GM18858 (cell line): ENCODE data around the gene FSTL3.
"Not testable (repeated sequence)": the region's sequence is repeated elsewhere in the genome, so short reads cannot be mapped to it uniquely, and the experiment has no call there.

Experiments used
- ATAC-seq: cut with Tn5 transposase; IDR thresholded peaks from one replicate; pipeline ENCODE4 v1.9.1; 2021; ENCODE audit not compliant: unreplicated experiment

Gene FSTL3

DNA sequence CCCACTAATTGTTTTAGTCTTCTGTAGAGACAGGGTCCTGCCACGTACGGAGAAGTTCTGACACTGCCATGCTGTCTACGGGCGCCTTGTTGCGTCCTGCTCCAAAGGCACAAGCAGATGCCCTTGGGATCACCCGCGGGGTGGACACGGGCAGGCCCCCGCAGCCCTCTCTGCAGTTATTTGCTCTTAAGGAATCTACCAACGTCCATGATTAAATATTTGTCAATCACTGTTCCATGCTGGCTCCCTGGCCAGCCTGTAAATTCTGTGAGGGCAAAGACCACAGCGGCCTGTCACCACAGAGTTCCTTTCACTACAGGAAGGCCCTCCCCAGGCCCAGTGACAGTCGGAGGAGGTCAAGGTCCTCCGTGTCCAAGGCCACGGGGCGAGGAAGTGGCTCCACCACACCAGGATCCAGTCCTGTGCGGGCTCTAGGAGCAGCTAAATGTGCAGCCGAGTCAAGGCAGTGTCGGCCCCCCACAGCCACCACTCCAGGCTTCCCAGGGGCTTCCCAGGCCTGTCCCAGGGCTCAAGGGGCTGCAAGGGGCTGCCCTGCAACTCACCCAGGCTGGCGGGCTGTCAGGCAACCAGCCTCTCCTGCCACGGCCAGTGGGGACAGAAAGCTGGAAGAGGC, 15.3 kb upstream of the FSTL3 start:
- no peak for ATAC-seq

DNA sequence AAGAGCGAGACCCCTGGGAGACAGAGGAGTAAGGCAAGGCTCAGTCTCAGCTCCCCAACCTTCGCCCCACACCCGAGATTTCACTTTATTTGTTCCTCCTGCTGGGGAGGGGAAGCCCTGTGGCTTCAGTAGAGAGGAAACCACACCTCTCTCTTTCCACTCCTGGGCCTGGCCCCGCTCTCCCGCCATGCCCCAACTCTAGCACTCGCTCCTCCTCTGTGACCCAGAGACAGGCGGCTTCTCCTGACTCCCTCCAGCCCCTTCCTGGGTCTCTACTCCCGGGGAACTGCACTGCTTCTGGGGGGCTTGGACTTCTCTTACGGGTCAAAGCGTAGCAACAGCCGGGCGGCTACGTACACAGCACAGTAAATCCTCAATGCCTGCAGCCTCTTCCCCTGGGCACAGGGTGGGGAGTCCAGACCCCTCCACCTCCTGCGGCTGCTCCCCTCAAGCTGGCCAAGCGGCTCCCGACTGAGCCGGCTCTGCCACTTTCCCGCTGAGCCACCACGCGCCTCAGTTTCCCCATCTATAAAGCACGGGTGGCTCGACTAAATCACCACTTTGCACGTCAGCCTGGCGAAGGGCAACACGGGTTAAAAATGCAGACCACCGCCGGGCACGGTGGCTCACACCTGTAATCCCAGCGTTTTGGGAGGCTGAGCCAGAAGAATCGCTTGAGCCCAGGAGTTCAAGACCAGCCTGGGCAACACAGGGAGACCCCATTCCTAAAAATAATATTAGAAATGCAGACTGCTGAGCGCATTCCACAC, 14.6 kb upstream of the FSTL3 start:
- ATAC-seq = no peak

GRCh38 chr19:662207-662961, 13.8 kb upstream of the FSTL3 start:
- no peak for ATAC-seq

DNA sequence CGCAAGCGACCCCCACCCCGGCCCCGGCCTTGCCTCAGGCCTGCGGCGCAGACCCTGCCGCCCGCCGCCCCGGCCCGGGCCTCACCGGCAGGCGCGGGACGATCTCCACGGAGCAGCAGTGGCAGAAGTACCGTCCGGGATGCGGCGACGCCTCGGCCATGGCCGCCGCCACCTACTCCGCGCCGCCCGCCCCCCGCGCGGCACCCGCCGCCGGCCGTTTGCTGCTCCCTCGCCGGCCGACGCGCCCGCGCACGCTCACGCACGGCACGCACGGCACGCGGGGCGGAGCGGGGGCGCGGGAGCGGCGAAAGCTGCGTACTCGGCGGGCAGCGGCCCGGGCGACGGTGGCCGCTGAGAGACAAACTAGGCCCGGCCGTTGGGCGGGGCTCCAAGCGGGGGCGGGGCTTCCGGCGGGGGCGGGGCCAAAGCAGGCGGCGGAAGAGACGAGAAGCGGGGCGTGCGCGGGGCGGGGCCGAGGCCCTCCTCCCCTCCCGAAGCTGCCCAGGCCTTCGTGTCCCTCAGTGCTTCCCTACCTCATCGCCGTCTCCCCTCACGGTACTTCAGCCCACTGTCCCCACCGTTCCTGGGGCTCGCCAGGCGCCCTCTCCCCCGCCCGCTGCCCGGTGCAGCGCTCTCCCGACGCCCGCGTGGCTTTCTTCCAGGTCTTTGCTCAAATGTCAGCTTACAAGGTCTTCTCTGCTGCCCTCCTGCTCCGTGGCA, 13.1 kb upstream of the FSTL3 start, which contains the start of gene RNF126:
TSS of gene RNF126 (minus strand) at position 253 of the 720 bp plus-strand sequence. CDS start at position 160, 93 bp downstream.
- ATAC-seq = peak; percentile 38

GRCh38 chr19:663682-664117, 12.5 kb upstream of the FSTL3 start:
- no peak for ATAC-seq

DNA sequence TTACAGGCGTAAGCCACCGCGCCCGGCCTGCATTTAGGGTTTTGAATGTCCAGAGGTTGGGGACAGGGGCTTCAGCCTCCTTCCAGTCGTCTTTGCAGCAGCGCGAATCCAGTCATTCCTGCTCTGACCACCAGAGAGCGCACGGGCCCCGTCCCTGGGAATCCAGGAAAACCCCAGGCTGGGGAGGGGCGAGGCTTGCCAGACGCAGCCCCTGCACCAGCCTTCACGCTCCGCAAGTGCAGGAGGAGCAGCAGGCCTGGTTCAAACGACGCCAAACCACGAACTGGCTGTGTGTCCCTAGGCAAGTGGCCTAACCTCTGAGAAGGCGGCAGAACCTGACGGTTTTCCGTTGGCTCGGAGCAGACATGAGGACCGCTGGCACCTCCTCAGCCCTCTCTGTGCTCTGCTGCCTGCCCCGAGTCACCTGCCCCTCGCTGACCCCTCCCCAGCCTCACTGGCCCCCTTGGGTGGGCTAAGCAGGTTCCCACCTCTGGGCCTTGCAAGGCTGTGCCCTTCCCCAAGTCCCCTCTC, 11.2 kb upstream of the FSTL3 start:
- no peak for ATAC-seq

- ATAC-seq = not testable (repeated sequence)
Observed at GRCh38 chr19:666985-667573, 9.1 kb upstream of the FSTL3 start.

DNA sequence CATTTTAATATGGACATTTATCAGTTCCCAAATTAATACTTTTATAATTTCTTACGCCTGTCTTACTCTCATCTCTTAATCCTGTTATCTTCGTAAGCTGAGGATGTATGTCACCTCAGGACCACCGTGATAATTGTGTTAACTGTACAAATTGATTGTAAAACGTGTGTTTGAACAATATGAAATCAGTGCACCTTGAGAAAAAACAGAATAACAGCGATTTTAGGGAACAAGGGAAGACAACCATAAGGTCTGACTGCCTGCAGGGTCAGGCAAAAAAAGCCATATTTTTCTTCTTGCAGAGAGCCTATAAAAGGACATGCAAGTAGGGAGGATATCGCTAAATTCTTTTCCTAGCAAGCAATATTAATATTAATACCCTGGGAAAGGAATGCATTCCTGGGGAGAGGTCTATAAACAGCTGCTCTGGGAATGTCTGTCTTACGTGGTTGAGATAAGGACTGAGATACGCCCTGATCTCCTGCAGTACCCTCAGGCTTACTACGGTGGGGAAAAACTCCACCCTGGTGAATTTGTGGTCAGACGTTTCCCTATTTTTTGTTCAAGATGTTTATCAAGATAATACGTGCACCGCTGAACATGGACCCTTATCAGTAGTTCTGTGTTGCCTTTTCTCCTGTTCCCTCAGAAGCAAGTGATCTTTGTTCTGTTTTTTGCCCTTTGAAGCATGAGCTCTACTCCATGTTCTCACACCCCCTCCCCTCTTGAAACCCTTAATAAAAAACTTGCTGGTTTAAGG, 7.3 kb upstream of the FSTL3 start:
- not testable (repeated sequence) for ATAC-seq

DNA sequence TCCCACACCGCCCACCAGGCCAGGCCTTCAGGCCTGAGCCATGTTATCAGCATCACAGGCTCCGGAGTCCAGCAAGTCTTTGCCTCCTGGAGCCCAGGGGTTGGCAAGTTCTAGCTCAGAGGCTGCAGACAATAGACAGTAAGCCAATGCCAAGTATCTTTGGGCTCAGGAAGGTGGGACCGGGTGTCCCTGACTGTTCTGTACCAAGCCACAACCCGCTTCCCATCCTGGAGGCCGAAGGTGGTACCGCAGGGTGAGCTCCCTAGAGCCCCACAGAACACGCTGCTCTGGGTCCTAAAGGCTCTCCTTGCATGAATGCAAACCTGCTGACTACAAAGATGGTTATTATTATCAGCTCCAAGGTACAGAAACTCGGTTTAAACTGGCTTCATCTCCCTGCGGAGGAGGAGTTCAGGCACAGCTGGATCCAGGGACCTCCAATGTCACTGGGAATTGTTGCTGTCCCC, 5.5 kb upstream of the FSTL3 start:
- ATAC-seq = no peak

DNA sequence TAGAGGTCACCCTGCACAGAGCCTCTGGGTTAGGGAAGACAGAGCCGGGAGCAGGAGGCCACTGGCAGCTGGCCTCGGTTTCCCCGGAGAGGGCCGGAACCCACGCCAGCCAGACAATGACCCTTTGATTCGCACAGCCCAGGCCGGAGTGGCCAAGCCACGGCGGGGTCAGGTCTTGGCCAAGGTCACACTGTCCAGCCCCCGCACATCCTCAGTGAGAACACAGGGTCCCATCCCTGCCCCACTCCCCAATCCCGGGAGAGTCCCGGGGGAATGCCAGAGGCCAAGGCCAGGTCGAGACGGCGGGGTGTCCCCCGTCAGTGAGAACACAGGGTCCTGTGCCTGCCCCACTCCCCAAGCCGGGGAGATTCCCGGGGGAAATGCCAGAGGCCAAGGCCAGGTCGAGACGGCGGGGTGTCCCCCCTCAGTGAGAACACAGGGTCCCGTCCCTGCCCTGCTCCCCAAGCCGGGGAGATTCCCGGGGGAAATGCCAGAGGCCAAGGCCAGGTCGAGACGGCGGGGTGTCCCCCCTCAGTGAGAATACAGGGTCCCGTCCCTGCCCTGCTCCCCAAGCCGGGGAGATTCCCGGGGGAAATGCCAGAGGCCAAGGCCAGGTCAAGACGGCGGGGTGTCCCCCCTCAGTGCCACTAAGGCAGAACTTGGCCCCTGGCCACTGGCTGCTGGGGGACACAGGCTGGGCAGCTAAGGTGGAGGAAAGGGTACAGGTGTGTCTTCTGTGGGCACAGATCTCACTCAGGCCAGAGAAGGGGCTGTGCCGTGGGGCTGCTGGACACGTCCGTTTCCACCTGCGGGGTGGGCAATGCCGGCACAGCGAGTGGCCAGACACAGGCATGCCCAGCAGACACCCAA, 1.7 kb upstream of the FSTL3 start:
- no peak for ATAC-seq

DNA sequence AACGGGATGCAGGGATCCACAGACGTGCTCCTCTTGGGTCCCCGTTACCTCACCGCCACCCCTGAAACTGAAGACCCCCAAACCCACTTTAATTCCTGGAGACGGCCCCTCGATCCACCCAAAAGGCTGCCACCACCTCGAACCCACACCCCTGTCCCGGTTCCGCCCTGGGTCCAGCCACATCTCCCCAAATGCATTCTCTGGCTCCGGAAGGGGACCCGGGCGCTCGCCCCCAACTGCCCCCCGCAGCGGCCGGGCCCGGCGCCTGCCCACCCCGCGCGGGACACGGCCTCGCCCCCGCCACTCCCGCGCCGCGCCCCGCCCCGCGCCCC, 219 bp upstream of the FSTL3 start:
- ATAC-seq = no peak

- no peak for ATAC-seq
Observed at GRCh38 chr19:677201-677600, 1.0 kb downstream of the FSTL3 start.

DNA sequence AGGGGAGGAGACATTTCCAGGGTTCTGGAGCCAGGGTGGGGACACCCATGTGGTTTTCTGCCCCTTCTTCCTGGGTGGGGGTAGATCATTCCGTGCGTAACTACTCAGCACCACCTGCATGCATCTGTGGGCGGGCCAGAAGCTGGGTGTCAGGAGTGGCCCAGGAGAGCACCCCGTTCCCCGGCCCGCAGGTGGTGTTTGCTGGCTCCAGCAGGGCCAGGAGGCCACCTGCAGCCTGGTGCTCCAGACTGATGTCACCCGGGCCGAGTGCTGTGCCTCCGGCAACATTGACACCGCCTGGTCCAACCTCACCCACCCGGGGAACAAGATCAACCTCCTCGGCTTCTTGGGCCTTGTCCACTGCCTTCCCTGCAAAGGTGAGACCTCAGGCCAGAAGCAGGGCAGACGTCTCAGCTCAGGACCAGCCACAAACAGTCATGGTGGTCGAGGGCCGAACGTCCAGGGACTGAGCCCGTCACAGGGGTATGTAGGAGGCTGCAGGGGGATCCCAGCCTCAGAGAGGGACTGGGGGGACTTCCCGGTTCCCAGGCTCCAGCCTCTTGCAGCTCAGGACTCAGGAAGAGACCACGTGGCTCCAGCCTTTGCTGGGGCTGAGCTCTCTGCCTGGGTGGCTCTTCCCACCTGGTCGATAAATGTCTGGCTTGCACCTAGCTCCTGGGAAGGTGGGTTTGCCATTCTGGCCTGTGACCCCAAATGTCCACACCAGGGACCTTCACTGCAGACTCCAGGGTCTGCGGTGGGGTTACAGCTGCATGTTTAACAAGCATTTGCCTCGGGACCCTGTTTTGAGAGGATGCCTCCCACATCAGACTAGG, 1.6 kb downstream of the FSTL3 start:
- ATAC-seq = no peak

- no peak for ATAC-seq
Observed at GRCh38 chr19:678791-679388, 2.7 kb downstream of the FSTL3 start.

DNA sequence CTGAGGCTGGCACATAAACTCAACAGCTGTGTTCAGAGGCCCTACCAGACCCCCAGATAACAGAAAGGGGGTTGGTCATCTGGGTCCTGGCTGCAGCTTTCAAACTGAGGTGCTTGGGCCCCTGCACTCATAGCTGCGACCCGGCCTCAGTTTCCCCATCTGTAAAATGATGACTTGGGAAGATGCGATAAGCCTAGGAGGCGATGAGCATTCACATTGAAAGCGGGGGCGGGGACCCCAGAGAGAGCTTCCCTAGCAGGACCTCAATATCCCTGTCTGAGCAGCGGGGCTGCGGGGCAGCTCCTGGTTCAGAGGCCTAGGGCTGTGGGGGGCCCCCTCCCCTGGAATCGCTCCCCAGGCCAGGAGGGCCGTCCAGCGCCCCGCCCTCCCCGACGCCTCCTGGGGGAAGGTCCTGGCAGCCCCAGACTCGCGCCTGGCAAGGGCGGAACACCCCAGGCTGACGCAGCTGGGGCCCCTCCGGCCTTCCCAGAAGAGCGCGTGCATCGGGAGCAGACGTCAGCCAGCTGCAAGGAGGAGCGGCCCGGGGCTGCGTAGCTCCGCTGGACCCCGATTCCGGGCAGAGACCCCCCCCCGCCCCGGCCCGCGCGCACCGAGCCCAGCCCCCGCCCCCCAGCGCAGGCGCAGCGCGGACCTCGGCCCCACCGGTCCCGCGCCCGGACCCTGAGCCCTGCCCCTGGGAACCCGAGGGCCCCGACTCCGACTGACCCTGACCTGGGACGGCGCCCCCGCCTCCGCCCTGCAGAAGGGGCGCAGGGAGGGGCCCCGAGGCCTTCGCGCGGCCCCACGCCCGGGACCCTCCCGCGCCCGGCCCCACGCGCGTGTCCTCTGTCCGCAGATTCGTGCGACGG, 3.5 kb downstream of the FSTL3 start:
- ATAC-seq = no peak

DNA sequence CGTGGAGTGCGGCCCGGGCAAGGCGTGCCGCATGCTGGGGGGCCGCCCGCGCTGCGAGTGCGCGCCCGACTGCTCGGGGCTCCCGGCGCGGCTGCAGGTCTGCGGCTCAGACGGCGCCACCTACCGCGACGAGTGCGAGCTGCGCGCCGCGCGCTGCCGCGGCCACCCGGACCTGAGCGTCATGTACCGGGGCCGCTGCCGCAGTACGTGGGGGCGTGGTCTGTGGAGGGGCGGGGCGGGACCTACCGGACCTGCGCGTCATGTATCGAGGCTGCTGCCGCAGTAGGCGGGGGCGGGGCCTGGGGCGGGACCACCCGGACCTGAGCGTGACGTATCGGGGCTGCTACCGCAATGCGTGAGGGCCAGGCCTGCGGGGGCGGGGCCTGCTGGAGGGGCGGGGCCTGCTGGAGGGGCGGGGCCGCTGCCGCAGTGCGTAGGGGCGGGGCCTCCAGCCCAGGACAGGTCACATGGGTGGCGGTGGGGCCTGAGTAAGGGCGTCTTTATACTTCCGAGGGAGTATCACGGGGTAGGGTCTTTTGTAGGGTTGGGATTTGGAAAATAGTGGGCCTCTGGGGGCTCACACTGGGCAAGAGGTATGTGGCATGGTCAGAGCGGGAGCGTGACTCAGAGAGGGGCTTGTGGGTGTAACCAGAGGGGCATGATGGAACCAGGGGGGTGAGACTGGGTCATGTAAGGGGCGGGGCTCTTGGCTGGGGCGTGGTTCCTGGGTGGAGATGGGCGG, 4.3 kb downstream of the FSTL3 start:
- peak; percentile 52 for ATAC-seq
